ENCODE measurements around the gene KRT1. TPM values are rescaled to one million over a fixed set of nuclear protein-coding genes. Genes with fewer than 3 reads are reported as not detected.

The KRT1 gene
- total and polyA plus RNA-seq, 9 donors, result not detected

DNA sequence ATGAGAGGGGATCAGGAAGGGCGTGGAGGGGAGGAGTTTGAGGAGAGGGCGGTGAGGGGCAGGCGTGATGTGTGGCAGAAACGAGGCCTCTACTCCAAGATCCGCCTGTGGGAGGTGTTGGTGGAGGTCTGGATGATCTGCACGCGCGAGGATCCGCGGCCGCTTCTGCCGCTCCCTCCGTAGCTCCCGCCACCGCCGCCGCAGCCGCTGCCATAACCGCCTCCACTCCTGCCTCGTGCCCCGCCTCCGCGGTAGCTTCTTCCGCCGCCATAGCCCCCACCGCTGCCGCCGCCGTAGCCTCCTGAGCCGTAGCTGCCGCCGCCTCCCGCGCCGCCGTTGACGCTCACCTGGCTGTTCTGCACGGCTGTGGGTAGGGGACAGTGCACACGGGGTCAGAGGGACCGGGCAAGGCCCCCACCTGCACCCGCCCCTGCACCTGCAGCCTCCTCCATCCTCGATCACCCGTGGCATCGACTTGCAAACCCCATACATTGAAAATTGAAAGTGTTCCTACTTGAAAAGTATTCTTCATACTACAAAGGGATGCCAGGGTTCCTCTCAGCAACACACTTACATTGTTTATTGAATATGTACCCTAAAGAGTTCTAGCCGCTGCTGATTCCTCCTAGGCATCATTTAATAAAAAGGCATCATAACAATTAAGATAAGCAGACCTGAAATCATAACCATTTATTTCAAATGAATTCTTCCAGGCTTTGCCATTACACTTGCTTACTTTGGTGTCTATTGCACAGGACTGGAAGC lies 11.1 kb upstream of the KRT1 start:
- intact Hi-C loops (cut with DNase I), result no loop called here
- Histone ChIP-seq H3K27me3 (no peaks in the 10 kb centered on the region), H3K9me3 (no peaks in the 10 kb centered on the region), H3K36me3 (no peaks in the 10 kb centered on the region), H3K4me3 (peak overlapping the region; percentile 29), H3K4me1 (ENCODE audit: insufficient read depth) (no peaks in the 10 kb centered on the region), H3K27ac (no peak overlapping the region)
- peak in 3 of 5 donors; percentile 11 to 41 (median 18) for DNase-seq
- WGBS, 3 donors, result 2 to 3% (median 2%) methylated on average over 45 of the region's 45 CpGs
- TF ChIP-seq EP300 (IDR thresholded peaks at IDR 0.05) (no peak), POLR2A (IDR thresholded peaks at IDR 0.05) (no peak)
- TF ChIP-seq, protein P1, sequence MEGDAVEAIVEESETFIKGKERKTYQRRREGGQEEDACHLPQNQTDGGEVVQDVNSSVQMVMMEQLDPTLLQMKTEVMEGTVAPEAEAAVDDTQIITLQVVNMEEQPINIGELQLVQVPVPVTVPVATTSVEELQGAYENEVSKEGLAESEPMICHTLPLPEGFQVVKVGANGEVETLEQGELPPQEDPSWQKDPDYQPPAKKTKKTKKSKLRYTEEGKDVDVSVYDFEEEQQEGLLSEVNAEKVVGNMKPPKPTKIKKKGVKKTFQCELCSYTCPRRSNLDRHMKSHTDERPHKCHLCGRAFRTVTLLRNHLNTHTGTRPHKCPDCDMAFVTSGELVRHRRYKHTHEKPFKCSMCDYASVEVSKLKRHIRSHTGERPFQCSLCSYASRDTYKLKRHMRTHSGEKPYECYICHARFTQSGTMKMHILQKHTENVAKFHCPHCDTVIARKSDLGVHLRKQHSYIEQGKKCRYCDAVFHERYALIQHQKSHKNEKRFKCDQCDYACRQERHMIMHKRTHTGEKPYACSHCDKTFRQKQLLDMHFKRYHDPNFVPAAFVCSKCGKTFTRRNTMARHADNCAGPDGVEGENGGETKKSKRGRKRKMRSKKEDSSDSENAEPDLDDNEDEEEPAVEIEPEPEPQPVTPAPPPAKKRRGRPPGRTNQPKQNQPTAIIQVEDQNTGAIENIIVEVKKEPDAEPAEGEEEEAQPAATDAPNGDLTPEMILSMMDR (IDR thresholded peaks at IDR 0.05), result no peak

DNA sequence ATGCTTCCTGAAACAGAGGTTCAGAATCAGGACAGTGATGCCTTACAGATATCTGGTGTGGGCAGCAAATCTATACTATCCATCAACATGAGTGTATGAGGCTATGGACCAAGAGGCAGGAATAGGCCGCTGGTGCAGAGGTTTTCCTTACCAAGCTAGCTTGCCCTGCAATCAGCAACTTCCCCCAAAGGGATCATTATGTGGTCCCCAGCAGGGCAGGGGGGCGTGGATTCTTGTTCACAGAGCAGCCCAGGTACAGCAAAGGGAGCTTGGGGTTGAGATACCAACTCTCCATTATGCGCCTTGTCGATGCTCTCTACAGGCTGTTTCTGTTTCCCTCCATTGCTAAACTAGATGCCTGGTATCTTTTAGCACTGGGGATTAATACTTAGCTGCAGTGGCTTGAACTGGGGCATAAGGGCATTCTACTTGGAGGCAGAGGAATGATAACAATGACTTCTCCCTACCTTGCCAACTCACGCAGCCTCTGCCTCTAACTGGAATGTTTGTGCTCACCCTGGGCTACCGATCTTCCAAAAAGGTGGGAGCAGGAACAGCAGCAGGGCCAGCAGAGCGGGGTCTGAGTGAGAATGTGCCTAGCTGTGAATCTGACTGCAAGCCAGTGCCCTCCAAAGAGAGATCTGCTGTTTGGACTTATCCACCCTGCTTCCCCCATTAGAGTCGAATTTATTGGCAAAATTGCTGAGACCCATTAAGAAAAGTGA lies 10.3 kb upstream of the KRT1 start:
- H3K27me3 ChIP-seq, result no peaks in the 10 kb centered on the region
- no peaks in the 10 kb centered on the region for H3K4me1 ChIP-seq (ENCODE audit: insufficient read depth)
- 53 to 66% (median 62%) methylated on average over 8 of the region's 8 CpGs for WGBS, 3 donors
- TF ChIP-seq, protein P1 (IDR thresholded peaks at IDR 0.05), result no peak
- no peak for TF ChIP-seq POLR2A (IDR thresholded peaks at IDR 0.05)
- TF ChIP-seq EP300 (IDR thresholded peaks at IDR 0.05), result no peak
- H3K27ac ChIP-seq, result no peak overlapping the region
- no peak overlapping the region for H3K4me3 ChIP-seq
- no peak for DNase-seq
- intact Hi-C loops (cut with DNase I), result no loop called here
- no peaks in the 10 kb centered on the region for H3K36me3 ChIP-seq
- H3K9me3 ChIP-seq, result no peaks in the 10 kb centered on the region

DNA sequence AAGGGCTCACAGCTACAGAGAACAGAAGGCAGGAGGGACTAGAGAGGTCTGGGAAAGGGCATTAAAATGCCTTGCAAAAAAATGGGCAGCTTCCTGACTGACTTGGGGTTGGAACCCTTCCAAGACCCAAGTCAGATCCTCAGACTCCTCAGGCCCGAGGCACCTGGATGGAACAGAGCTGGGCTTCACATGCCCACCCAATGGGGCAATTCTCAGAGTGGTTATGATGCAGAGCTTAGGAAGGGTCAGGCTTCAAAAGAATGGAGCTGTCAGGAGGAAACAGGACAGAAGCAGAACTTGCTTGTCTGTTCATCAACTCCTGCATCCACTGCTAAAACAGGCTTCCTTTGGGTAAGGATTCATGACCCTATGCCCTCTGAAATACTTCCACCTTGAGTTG lies 9.7 kb upstream of the KRT1 start:
- TF ChIP-seq, protein P1 (IDR thresholded peaks at IDR 0.05), result no peak
- TF ChIP-seq POLR2A (IDR thresholded peaks at IDR 0.05) (no peak), EP300 (IDR thresholded peaks at IDR 0.05) (no peak)
- no peak for DNase-seq
- intact Hi-C loops (cut with DNase I), result no loop called here
- H3K4me3 ChIP-seq, result no peak overlapping the region
- H3K27me3 ChIP-seq, result no peaks in the 10 kb centered on the region
- no peaks in the 10 kb centered on the region for H3K9me3 ChIP-seq
- H3K36me3 ChIP-seq, result no peaks in the 10 kb centered on the region
- no peaks in the 10 kb centered on the region for H3K4me1 ChIP-seq (ENCODE audit: insufficient read depth)
- 88 to 96% (median 91%) methylated on average over 1 of the region's 1 CpG for WGBS, 3 donors
- H3K27ac ChIP-seq, result no peak overlapping the region

DNA sequence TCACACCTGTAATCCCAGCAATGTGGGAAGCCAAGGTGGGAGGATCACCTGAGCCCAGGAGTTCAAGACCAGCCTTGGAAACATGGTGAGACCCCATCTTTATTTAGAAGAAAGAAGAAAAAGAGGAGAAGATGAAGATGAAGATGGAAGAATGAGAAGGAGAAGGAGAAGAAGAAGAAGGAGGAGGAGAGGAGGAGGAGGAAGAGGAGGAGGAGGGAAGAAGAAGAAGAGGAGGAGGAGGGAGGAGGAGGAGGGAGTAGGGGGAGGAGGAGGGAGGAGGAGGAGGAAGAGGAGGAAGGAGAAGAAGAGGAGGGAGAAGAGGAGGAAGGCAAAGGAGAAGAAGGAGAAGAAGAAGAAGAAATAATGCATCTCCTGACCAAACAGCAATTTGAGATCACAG lies 9.0 kb upstream of the KRT1 start:
- DNase-seq, result no peak
- Histone ChIP-seq H3K27me3 (no peaks in the 10 kb centered on the region), H3K4me1 (ENCODE audit: insufficient read depth) (no peaks in the 10 kb centered on the region), H3K36me3 (no peaks in the 10 kb centered on the region), H3K9me3 (no peaks in the 10 kb centered on the region), H3K4me3 (no peak overlapping the region), H3K27ac (no peak overlapping the region)
- TF ChIP-seq, protein P1 (IDR thresholded peaks at IDR 0.05), result no peak
- TF ChIP-seq EP300 (IDR thresholded peaks at IDR 0.05), result no peak
- no peak for TF ChIP-seq POLR2A (IDR thresholded peaks at IDR 0.05)
- intact Hi-C loops (cut with DNase I), result no loop called here

Measured in ovary (tissue), 9 donors.